Gastrocnemius medialis (tissue), 4 donors: ENCODE data around the gene RSF1.

Source experiments
- CTCF ChIP-seq, 5 experiments: fragments of 450-650 bp in 3 of 5; fragments of 200-600 bp in 2 of 5; sonication (generic) in 2 of 5; IDR thresholded peaks in 4 of 5; conservative IDR thresholded peaks in 1 of 5; 1 replicate in 4 of 5; 2 replicates in 1 of 5; pipeline ENCODE4 v1.5.1; 2016 to 2019; ENCODE audit warnings: antibody characterized with exemption in 5 of 5, mild to moderate bottlenecking in 3 of 5, moderate library complexity in 3 of 5
- POLR2A ChIP-seq, 2 donors: fragments of 450-650 bp; IDR thresholded peaks; one replicate each; pipeline ENCODE4 v1.6.1; 2017; ENCODE audit warnings: antibody characterized with exemption in 2 of 2, mild to moderate bottlenecking in 2 of 2, moderate library complexity in 2 of 2

- TF ChIP-seq CTCF (IDR thresholded peaks at IDR 0.05 in 4 of 5, conservative IDR thresholded peaks at IDR 0.05 in 1 of 5) (no peak), POLR2A (IDR thresholded peaks at IDR 0.05) (no peak)
These were observed 88.4 kb downstream of the RSF1 start for GRCh38 chr11:77732143-77732542.
